HG03064 (cell line): ENCODE measurements around the gene ATP2B2.
"Not testable (repeated sequence)": the region's sequence is repeated elsewhere in the genome, so short reads cannot be mapped to it uniquely, and the experiment has no call there.

Source experiments
- ATAC-seq: cut with Tn5 transposase; IDR thresholded peaks from one replicate; pipeline ENCODE4 v1.9.1; 2021; ENCODE audit warnings: low read depth; ENCODE audit not compliant: unreplicated experiment

The ATP2B2 gene

DNA sequence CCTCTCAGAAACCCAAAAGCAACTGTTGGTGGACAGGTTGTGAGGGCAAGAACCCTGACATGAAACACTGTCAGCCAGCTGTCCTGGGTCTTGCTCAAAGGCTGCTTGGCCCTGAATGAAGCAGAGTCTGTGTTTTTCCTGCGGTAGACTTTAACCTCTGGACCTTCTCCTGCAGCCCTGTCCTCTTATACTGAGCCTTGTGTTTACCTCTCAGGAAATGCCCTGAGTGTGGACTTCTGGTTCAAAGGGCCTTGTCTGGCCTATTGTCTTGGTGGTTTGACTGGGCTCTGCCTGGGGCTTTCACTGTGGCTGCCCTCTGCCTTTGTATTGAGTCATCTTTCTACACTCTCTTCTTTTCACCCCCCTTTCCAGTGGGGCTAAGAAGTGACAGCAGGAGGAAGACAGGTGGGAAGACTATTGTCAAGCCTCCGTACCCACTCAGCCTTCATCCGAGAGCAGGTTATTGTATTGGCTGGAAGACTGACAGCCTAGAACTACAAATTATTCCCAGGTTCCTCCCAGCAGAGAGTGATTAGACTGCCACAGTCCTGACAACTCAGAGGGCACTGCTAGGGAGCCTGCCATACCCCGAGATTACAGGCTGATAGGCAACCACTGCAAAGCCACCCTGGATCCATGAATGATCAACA lies 187.9 kb downstream of the ATP2B2 start:
- ATAC-seq, result no peak

DNA sequence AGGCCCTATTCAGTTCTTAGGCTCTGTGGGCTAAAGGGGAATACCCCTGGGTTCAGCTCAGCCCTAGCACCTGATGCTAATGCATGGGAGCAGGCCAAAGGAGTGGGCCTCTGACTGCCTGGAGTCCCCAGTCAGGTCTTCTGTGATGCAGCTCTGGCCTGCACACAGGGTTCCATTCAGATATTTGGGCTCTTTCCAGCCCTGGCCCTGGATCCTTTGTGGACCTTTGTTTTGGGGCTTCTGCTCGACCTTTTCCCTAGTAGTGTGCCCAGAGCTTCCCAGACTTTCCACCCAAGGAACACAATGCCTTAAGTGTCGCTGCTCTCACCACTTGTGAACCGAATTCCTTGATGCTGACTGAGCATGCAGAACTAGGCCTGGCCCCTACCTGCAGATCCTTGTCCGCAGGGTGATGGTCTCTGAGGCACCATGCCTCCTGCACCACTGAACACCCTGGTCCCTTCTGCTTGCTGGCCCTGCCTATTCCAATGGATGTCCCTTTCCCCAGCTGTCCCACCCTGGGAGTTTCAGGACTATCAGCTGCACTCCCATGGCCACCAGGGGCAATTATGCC lies 189.5 kb downstream of the ATP2B2 start:
- ATAC-seq, result no peak

DNA sequence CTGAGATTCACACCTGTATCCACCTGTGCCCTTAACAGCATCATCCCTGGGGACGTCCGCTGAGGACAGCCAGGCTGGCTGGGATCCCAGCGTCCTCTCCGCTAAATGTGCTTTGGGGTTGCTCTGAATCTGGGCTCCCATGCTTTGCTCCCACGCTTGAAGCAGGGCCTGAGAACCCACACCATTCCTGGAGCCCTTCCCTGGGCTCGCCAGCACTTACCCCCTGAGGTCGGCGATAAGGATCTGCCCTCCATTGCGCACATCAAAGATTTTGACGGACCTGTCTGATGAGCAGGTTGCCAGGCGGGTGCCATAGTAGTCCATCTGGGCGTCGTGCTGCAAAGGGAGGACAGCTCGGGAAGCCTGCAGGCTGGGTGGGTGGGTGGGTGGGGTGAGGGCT lies 190.3 kb downstream of the ATP2B2 start:
- ATAC-seq, result no peak

DNA sequence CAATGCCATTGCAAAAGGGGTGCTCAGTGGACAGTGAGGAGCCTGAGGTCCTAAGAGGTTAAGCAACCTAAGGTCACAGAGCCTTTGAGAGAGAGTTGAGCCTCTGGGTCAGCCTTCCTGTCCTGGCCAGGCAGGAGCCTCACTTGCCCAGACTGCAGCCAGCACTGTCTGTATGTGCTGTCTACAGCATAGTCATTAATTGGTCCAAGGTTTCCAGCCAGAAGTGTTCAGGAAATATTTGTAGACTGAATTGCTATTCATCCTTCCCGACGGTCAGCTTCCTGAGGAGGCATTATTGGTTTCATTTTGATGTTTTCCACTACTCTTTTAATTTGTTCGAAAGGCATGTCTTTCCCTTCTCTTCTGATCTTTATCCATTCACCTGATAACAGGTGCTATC lies 192.5 kb downstream of the ATP2B2 start:
- ATAC-seq, result no peak

DNA sequence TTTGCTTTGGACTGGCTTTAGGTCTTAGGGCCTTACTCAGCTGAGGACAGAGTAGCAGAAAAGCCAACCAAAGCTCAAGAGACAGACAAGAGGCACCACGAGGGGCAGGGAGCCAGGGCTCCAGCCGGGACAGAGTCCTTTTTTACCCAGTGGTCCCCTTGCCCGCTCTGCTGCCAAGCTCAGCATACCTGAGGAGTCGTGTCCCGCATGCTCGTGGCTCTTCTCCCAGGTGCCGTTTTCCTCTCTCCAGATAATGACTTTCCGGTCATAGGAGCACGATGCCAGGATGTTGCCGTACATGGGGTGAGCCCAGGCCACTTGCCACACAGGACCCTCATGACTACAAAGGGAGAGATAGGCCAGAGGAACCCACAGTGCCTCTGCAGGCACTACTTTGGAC lies 193.0 kb downstream of the ATP2B2 start:
- no peak for ATAC-seq

DNA sequence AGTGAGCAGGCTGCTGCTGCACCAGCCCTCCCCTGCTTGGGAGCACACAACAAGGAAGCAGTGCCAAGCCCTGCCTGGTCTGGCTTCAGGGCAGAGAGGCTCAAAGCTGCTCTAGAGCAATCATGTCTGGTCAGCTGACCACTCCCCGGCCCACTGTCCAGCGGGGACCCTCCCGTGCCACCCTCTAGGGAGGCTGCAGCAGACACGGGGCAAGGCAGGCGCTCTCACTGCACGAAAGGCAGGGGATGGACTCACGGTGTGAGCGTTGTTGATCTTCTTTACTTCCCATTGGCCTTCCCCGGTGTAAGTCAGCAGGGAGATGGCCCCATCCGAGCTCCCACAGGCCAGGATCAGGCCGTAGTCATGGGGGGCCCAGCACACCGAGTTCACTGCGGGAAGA lies 193.7 kb downstream of the ATP2B2 start:
- no peak for ATAC-seq

DNA sequence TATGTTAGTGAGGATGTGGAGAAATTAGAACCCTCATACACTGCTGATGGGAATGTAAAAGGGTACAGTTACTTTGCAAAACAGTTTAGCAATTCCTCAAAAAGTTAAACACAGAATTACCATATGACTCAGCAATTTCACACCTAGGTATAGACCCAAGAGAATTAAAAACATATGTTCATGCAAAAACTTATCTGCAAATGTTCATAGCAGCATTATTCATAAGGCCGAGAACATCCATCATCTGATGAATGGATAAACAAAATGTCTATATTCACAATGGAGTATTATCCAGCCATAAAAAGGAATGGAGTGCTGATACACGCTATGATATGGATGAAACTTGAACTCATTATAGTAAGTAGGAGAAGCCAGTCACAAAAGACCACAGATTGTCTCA lies 194.8 kb downstream of the ATP2B2 start:
- no peak for ATAC-seq

DNA sequence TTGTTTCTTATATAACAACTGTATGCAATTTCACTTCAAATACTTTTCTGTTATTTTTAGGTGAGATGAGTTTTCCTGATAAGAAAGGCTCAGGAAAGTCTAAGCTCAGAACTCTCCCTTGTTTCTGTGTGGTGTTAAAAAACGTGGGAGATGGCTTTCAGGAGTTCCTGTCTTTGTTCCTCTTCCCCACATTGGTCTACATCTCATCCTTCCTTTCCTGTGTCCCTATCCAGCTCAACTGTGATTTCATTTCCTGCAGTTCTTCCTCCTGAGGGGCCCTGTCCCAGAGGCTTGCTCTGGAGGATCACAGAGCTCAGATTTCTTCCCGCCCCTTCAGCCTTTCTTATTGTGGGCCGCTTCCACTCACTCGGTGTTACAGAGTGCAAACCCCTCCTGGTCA lies 195.7 kb downstream of the ATP2B2 start:
- ATAC-seq, result no peak

DNA sequence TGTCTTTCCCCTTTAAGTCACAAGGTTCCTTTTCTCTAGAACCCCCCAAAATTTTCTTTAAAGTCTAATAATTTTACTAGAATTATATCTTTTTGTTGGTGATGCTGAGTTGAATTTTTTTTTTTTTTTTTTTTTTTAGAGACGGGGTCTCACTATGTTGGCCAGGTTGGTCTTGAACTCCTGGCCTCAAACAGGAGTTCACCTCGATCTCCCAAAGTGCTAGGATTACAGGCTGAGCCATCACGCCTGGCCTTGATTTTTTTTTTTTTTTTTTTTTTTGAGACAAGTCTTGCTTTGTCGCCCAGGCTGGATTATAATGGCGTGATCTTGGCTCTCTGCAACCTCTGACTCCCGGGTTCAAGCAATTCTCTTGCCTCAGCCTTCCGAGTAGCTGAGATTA lies 196.7 kb downstream of the ATP2B2 start:
- no peak for ATAC-seq

DNA sequence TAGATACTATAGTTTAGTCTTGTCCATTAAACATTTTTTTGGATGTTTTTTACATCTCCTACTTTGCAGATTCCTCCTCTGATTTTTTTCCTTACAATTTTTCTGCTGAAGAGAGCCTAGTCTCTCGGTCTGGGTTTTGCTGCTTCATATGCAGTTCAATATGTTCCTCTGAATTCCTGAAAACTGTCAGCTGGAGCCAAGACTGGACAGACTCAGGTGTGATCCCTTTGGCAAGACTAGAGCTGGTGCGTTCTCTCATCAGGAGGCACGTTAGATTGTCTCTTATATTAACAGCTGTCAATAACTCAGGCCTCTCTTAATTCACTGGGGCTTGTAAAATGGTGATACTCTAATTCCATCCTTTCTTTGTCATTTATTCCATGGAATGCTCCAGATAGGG lies 199.2 kb downstream of the ATP2B2 start:
- ATAC-seq, result no peak

DNA sequence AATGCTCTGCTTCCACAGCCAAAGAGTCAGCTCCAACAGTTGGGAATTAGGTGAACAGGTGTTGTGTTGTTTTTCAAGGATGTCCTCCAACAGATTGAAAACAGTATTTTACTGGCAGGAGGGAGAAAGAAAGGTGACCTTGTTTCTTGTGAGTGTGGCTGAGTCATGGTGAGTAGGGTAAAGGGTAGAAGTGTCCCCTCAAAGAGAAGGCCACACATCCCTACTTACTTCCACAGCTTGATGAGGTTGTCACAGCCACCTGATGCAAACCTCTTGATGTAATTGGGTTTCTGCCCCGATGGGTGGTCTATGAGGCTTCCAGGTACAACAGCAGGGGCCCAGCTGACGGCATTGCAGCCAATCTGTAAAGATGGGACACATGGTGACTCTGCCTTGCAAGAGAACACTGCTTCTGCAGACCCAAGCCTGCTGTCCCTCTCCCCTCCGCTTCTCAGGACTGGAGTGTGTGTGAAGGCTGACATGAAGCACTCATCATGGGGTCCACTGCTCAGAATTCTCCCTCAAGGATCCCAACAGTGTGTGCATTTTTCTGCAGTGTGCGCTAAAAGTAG lies 200.0 kb downstream of the ATP2B2 start:
- ATAC-seq, result no peak

DNA sequence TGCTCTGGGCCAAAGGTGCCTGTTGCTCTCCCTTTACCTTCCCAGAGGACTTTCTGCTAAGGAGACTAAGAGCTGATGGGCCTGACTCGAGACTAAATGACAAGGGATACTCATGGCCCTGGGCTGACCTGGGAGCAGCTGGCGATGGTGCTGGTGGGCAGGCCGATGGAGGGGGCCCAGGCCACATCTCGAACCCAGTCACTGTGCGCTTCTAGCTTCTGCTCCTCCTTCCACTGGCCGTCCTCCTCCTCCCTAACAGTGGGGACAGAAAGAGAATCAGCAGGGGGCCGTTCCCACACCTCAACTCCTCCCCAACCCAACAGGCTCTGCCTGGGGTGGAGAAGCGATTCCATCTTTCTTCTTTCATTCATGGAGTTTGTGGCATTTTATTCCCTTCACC lies 200.5 kb downstream of the ATP2B2 start:
- no peak for ATAC-seq

DNA sequence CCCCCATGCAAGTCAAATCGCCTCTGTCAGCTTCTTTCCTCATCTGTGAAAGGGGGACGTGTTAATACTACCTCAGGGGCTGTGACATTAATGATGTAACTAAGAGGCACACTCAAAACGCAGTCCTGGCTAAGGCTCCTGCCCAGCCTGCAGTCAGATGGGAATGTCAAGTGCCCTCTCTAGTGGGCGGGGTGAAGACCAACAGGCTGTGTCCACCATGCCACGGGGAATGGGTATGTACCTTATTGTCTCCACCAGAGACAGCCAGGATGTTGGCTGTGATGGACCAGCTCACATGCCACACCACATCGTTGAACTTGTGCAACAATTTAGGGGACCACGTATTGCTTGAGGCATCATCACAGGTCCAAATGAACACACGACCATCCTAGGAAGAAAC lies 201.6 kb downstream of the ATP2B2 start:
- ATAC-seq, result no peak

DNA sequence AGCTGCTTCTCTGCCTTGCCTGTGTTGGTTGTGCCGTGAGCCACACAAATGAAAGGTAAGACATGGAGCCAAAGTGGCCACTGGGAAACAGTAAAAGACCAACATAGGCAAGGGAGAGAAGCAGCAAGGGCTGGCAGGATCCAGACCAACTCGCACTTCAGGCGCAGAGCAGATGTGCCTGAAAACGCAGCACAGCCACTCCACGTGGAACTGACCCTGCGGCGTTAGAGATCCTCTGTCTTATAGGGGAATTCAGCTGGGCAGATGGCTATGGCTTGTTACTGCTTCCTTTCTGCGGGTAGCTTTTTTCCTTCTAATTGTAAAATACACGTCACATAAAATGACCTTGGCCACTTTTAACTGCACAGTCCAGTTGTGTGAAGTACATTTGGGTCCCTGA lies 202.3 kb downstream of the ATP2B2 start:
- ATAC-seq, result no peak

DNA sequence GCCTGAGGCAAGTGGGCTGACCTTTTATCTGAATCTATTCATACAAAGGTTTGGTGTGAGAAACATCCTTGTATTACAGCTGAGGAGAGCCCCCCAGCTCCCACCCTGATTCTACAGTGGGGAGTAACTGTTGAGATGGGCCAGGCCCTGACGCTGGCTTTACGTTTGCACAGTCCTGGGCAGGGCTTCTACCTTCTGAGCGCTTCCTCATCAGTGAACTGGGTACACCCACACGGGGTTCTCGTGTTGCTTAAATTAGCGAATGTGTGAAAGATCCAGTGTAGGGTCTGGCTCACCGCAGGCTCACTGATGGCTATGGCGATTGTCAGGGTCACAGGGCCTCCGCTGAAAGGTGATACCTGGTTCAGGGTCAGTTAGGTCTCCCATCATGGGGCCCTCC lies 205.3 kb downstream of the ATP2B2 start:
- no peak for ATAC-seq

DNA sequence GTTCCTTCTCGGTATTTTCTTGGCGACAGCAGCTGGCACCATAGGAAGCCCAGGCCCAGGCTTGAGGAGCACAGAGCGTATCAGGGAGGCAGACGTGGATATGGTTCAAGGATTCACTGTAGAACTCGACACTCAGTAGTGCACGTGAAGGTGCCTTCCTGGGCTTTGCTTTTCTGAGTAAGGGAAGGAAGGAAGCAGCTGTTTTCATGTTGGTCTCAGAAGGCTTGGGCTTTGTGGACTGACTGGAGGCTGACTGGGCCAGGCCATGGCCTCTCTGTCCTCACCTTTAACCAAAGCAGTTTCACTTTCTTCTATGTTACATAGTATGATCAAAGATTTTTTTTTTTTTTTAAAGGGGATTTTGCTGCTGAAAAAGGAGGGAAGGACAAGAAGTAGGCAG lies 205.7 kb downstream of the ATP2B2 start:
- no peak for ATAC-seq

DNA sequence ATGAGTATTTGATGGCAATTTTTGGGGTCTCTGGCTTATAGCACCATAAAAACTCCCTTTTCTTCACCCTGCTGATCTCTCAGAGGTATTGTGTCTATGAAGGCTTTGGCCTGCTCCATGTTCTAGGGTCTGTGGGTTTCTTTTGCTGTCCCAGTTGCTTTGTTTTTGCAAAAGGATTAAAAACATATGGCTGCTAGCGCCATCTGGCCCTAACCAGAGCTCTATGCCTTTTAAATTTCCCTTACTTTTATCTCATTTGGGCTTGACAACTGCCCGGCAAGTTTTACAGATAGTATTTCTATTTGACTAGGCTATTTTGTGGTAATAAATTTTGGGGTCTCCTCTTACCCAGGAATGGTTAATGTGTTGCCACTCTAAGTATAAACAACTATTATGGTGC lies 206.2 kb downstream of the ATP2B2 start:
- no peak for ATAC-seq

DNA sequence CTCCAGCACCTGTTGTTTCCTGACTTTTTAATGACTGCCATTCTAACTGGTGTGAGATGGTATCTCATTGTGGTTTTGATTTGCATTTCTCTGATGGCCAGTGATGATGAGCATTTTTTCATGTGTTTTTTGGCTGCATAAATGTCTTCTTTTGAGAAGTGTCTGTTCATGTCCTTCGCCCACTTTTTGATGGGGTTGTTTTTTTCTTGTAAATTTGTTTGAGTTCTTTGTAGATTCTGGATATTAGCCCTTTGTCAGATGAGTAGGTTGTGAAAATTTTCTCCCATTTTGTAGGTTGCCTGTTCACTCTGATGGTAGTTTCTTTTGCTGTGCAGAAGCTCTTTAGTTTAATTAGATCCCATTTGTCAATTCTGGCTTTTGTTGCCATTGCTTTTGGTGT lies 207.3 kb downstream of the ATP2B2 start:
- ATAC-seq, result not testable (repeated sequence)

DNA sequence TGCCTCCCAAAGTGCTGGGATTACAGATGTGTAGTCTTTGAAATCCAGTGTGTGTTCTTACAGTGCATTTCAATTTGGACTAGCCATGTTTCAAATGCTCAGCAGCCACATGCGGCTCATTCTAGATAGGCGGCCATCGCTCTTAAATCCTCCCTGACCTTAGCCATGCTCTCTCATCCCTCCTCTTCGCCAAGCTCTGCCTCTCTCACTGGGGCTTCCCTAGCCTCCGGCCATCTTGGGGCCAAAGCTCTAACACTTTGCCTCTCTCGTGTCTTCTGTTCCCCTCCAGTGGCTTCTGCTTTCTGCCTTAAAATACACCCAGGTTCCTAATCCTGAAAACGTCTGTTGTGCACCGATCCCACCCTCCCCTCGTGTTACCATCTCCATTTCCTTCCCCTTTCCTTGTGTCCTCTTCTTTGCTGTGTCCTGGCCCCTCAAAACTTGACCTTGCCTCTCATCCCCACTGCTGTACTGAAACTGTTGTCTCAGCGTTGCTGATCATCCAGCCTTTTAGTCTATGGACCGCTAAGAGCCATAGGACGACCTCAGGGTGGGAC lies 211.3 kb downstream of the ATP2B2 start:
- ATAC-seq, result no peak

DNA sequence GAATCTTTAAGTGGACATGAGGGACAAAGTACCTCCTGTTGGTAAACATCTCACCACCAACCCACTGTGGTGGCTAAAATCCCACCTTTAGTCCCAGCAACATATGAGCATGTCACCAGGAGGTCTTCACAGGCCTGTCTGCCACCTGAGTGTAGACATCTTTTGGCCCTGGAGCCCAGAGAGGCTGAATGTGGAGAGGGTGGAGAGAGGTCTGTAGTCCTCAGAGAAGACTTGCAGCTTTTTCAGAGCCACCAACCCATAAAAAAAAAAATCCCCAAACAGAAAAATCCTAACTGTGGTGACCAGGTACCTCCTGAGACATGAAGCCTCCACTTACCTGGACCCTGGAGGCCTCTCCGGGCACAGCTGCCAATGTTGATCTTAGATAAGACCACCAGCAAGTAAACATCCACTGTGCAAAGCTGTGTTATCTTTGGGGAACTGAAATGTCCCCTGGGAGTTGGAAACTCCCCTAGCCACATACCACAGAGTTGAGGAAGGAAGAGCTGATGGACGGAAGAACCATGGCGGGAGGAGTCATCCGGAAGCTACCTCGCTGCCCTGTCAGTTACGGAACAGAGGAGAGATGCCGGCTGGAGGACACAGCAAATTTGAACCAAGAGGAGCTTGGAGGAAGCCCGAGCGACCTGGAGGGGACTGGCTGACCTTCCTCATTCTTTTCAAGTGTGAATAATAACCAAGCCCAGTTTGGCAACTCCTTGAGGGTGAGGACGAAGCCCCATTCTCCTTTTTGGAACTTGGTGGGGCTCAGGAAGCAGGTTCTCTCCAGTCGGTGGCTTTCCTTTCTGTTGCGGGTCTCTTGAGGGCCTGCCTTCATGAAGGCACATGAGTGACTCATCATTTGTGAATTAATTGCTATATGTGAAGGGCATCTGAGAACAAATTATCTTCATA lies 212.6 kb downstream of the ATP2B2 start, which contains the start of gene GHRL:
TSS of gene GHRL (minus strand) at position 443 of the 915 bp plus-strand sequence. CDS start 2,767 bp downstream, outside the sequence.
- ATAC-seq, result peak; percentile 77

DNA sequence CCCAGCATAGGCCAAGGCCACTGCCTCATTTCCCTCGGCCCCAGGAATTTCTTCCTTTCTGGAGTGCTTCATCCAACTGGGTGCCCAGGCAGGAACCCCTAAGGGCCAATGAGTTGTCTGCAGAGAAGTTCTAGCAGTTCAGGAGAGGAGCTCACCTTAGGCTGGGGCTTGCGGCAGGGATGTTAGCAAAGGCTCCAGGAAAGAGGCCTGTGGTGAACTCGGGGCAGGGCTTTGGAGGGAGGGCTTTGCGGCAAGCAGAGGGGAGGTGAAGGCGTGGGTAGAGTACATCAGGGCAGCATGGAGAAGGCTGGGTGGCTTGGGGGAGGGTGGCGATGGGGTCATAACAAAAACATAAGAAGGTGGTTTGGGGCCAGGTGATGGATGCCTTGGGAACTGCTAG lies 213.7 kb downstream of the ATP2B2 start:
- ATAC-seq, result no peak
